ENCODE results near the gene MYO7A. TPM values are rescaled to one million over a fixed set of nuclear protein-coding genes. Genes with fewer than 3 reads are reported as not detected.

The MYO7A gene
- total RNA-seq, 3 donors from 2014 or later, result 4.3 to 23.5 (median 4.5) TPM

GRCh38 chr11:77155556-77156130 is 27.6 kb downstream of the MYO7A start:
- Histone ChIP-seq H3K36me3 (no peaks in the 10 kb centered on the region), H3K4me3 (no peak overlapping the region), H3K9me3 (no peaks in the 10 kb centered on the region), H3K27ac (no peak overlapping the region), H3K27me3 (no peaks in the 10 kb centered on the region), H3K4me1 (no peaks in the 10 kb centered on the region)
- no peak for DNase-seq (ENCODE audit: low spot score in 2 of 2)
- TF ChIP-seq POLR2A (IDR thresholded peaks at IDR 0.05), result no peak
- intact Hi-C loops (cut with DNase I; ENCODE audit: low total_unique reads), result no loop called here

- intact Hi-C loops (cut with DNase I; ENCODE audit: low total_unique reads), result no loop called here
- Histone ChIP-seq H3K9me3 (no peaks in the 10 kb centered on the region), H3K36me3 (no peaks in the 10 kb centered on the region), H3K4me3 (no peak overlapping the region), H3K27me3 (no peaks in the 10 kb centered on the region), H3K4me1 (no peaks in the 10 kb centered on the region), H3K27ac (no peak overlapping the region)
- TF ChIP-seq POLR2AphosphoS5 (IDR thresholded peaks at IDR 0.05), result no peak
- no peak for TF ChIP-seq CTCF (IDR thresholded peaks at IDR 0.05)
- no peak for TF ChIP-seq POLR2A (IDR thresholded peaks at IDR 0.05)
- DNase-seq (ENCODE audit: low spot score in 2 of 2), result no peak
Measured at GRCh38 chr11:77156396-77157195, 28.6 kb downstream of the MYO7A start.

GRCh38 chr11:77158041-77158695 is 30.1 kb downstream of the MYO7A start:
- H3K4me3 ChIP-seq, result no peak overlapping the region
- no peaks in the 10 kb centered on the region for H3K27me3 ChIP-seq
- H3K27ac ChIP-seq, result no peak overlapping the region
- no peaks in the 10 kb centered on the region for H3K4me1 ChIP-seq
- no peak for TF ChIP-seq CTCF (IDR thresholded peaks at IDR 0.05)
- no peak for TF ChIP-seq POLR2AphosphoS5 (IDR thresholded peaks at IDR 0.05)
- no peak for TF ChIP-seq POLR2A (IDR thresholded peaks at IDR 0.05)
- no peaks in the 10 kb centered on the region for H3K9me3 ChIP-seq
- intact Hi-C loops (cut with DNase I; ENCODE audit: low total_unique reads), result no loop called here
- no peaks in the 10 kb centered on the region for H3K36me3 ChIP-seq
- DNase-seq (ENCODE audit: low spot score in 2 of 2), result no peak

- no peaks in the 10 kb centered on the region for H3K4me1 ChIP-seq
- no peaks in the 10 kb centered on the region for H3K9me3 ChIP-seq
- TF ChIP-seq POLR2AphosphoS5 (IDR thresholded peaks at IDR 0.05) (no peak), POLR2A (IDR thresholded peaks at IDR 0.05) (no peak), CTCF (IDR thresholded peaks at IDR 0.05) (no peak)
- no peak overlapping the region for H3K27ac ChIP-seq
- no peak for DNase-seq (ENCODE audit: low spot score in 2 of 2)
- no peaks in the 10 kb centered on the region for H3K36me3 ChIP-seq
- no peak overlapping the region for H3K4me3 ChIP-seq
- no peaks in the 10 kb centered on the region for H3K27me3 ChIP-seq
- intact Hi-C loops (cut with DNase I; ENCODE audit: low total_unique reads), result no loop called here
Measured at GRCh38 chr11:77159219-77159936, 31.3 kb downstream of the MYO7A start.

GRCh38 chr11:77159937-77160495 is 32.0 kb downstream of the MYO7A start:
- TF ChIP-seq CTCF (IDR thresholded peaks at IDR 0.05) (no peak), POLR2A (IDR thresholded peaks at IDR 0.05) (no peak), POLR2AphosphoS5 (IDR thresholded peaks at IDR 0.05) (no peak)
- H3K27me3 ChIP-seq, result no peaks in the 10 kb centered on the region
- no peaks in the 10 kb centered on the region for H3K4me1 ChIP-seq
- H3K36me3 ChIP-seq, result no peaks in the 10 kb centered on the region
- no peaks in the 10 kb centered on the region for H3K9me3 ChIP-seq
- no peak overlapping the region for H3K4me3 ChIP-seq
- intact Hi-C loops (cut with DNase I; ENCODE audit: low total_unique reads), result no loop called here
- no peak for DNase-seq (ENCODE audit: low spot score in 2 of 2)
- no peak overlapping the region for H3K27ac ChIP-seq
